ENCODE results near the gene ANO7.

ANO7 gene

DNA sequence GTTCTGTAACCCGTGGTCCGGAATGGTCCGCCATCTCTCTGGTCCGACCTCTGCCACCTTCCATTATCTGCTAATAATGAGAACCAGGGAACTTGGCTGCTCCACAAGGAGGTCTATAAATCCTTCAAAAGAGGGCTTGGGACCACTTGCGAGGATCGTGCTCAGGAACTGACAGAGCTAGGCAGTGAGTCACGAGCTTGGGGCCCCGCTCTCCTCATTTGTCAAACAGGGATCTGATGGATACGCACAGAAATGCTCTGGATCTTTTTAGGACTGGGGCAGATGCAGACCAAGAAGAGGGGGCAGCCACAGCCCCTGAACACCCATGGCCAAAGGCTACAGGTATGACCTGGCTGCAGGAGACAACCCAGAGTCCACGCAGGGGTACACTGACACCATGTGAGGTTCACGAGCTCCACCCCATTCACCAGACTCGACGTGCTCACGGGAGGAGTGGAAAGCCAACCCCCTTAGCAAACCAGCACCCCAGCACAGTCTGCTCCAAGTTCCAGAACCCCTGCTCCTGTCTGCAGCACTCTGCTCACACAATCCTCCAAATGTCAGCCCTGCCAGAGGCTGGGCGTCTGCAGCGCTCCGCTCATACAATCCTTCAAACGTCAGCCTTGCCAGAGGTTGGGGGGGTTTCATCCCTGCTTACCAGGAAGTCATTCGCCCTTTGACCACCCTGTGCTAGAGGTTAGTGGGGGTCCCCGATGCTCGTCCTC is 45.8 kb downstream of the ANO7 start:
- H3K9ac ChIP-seq (ENCODE audit: insufficient read length): no peak overlapping the region
- H3K36me3 ChIP-seq (ENCODE audit: insufficient read depth, low read length): peaks cover 90% of the 10 kb centered on the region
- no peak for DNase-seq (ENCODE audit: low read depth, low spot score)
- no peak overlapping the region for H3K27ac ChIP-seq
- TF ChIP-seq FOXP2 (optimal IDR thresholded peaks at IDR 0.05; ENCODE audit: control extremely low read depth, extremely low read length, insufficient read depth): no peak
- no peak for TF ChIP-seq POLR2AphosphoS5 (IDR thresholded peaks at IDR 0.05; ENCODE audit: borderline replicate concordance, low read depth, low read length)
- no peak for TF ChIP-seq EZH2 (IDR thresholded peaks at IDR 0.05)
- H3K4me3 ChIP-seq: no peak overlapping the region
- no peaks in the 10 kb centered on the region for H3K9me3 ChIP-seq (ENCODE audit: low read depth, low read length)

DNA sequence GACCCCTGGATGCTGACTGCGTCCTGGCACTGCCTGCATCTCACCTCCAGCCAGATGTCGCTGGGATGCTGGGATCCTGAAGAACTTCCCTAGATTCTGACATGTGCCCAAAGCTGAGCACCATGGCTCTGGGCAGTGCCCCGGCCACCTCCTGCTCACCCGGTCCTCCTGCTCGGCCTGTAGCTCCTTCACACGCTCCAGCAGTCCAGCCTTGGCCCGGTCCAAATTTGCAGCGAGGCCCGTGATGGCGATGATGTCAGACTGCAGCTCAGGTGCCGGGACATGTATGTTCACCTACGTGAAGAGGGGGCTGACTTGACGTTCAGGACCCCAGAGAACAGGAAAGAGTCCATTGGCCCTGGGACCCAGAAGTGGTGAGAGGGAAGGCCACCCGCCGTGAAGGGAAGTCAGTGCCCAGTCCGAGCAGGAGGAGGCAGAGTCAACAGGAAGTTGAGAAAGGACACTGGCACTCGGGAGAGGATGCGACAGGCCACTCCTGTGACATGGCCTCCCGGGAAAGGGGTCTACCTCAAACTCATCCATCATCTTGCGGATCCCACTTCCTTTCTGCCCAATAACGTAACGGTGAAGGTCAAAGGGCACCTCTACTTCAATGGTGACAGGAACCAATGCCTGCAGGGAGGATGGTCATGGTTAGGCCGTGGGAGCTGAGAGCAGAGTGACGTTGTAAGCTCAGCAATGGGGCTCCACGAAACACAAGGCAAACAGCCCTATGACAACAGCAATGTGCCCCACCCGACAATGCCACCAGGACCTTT is 46.7 kb downstream of the ANO7 start:
- TF ChIP-seq EZH2 (IDR thresholded peaks at IDR 0.05) (no peak), POLR2AphosphoS5 (IDR thresholded peaks at IDR 0.05; ENCODE audit: borderline replicate concordance, low read depth, low read length) (no peak), FOXP2 (optimal IDR thresholded peaks at IDR 0.05; ENCODE audit: control extremely low read depth, extremely low read length, insufficient read depth) (no peak)
- H3K36me3 ChIP-seq (ENCODE audit: insufficient read depth, low read length): peaks cover 93% of the 10 kb centered on the region

DNA sequence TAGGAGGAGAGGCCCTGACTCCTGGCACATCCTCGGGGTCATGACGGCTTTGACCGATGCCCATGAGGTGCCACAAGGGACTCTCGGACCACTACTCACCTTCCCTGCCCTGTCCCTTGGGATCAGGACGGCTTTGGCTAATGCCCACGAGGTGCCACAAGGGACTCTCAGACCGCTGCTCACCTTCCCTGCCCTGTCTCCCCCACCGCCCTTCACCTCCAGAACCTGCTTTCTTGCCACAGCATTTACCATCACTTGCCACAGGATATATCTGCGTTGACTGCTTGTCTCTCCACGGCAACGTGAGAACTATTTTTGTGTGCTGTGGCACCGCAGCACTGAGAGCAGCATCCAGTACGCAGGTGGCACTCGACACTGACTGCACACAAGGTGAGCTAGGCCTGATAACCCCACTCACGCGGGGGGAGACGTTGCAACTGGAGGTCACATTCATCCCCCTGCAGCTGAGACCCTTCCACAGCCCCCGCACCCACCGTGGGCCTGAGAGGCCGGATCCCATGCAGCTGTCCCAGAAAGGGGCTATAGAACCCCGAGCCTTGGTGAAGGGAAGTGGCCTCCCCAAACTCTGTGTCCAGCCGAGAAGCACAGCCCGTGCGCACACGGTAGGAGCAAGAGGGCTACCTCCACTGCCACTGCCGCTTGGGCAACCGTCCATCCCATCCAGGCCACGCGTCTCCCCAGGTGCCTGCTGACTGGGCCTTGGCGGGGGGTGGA is 47.5 kb downstream of the ANO7 start:
- no peak overlapping the region for H3K27ac ChIP-seq
- TF ChIP-seq POLR2AphosphoS5 (IDR thresholded peaks at IDR 0.05; ENCODE audit: borderline replicate concordance, low read depth, low read length): no peak
- no peak for TF ChIP-seq EZH2 (IDR thresholded peaks at IDR 0.05)
- no peak for TF ChIP-seq FOXP2 (optimal IDR thresholded peaks at IDR 0.05; ENCODE audit: control extremely low read depth, extremely low read length, insufficient read depth)
- no peaks in the 10 kb centered on the region for H3K9me3 ChIP-seq (ENCODE audit: low read depth, low read length)
- H3K4me3 ChIP-seq: no peak overlapping the region
- peaks cover 94% of the 10 kb centered on the region for H3K36me3 ChIP-seq (ENCODE audit: insufficient read depth, low read length)
- no peak overlapping the region for H3K9ac ChIP-seq (ENCODE audit: insufficient read length)
- no peak for DNase-seq (ENCODE audit: low read depth, low spot score)

More for the DNA sequence above, 46.7 kb downstream of the ANO7 start:
- H3K4me3 ChIP-seq: no peak overlapping the region
- DNase-seq (ENCODE audit: low read depth, low spot score): no peak
- H3K27ac ChIP-seq: no peak overlapping the region
- H3K9ac ChIP-seq (ENCODE audit: insufficient read length): no peak overlapping the region
- H3K9me3 ChIP-seq (ENCODE audit: low read depth, low read length): no peaks in the 10 kb centered on the region

DNA sequence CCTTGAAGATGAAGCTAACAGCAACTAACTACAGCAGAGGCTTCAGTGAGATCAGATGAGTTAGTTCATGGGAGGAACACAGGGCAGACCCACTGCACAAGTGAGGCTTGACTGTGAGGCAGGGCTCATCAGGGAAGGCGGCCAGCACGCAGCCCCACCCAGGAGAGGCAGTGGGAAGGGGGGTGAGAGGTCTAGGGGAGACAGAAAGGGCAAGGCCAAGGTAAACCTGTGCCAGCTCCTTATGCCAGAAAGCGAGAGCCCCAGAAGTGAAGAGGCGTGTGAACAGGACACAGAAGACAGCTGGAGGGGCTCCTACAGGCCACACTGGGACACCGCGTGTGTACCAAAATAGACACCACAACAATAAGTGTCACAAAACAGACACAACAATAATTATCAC is 48.6 kb downstream of the ANO7 start:
- H3K27ac ChIP-seq: no peak overlapping the region
- H3K36me3 ChIP-seq (ENCODE audit: insufficient read depth, low read length): peaks cover 95% of the 10 kb centered on the region
- TF ChIP-seq FOXP2 (optimal IDR thresholded peaks at IDR 0.05; ENCODE audit: control extremely low read depth, extremely low read length, insufficient read depth) (no peak), POLR2AphosphoS5 (IDR thresholded peaks at IDR 0.05; ENCODE audit: borderline replicate concordance, low read depth, low read length) (no peak), EZH2 (IDR thresholded peaks at IDR 0.05) (no peak)
- no peak for DNase-seq (ENCODE audit: low read depth, low spot score)
- H3K9me3 ChIP-seq (ENCODE audit: low read depth, low read length): no peaks in the 10 kb centered on the region
- no peak overlapping the region for H3K9ac ChIP-seq (ENCODE audit: insufficient read length)
- no peak overlapping the region for H3K4me3 ChIP-seq

DNA sequence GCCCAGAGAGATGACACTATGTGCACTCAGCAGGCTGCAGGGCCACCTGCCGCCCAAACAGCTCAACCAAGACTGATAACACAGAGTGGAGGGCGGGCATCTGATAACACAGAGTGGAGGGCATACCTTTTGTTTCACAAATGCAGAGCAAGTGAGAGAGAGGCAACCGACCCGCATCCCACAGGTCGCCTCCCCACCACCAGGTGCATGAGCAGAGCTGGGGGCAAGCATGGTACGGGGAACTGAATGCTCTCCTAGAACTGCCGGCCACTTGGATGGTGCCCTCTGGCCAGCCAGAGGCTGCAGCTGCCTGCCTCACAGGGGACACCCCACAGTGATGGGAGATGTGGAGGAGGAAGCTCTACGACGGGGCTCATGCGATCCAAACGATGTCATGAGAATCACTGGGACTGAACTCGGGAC is 49.5 kb downstream of the ANO7 start:
- Histone ChIP-seq H3K36me3 (ENCODE audit: insufficient read depth, low read length) (peaks cover 98% of the 10 kb centered on the region), H3K4me3 (no peak overlapping the region), H3K9me3 (ENCODE audit: low read depth, low read length) (no peaks in the 10 kb centered on the region), H3K27ac (no peak overlapping the region), H3K9ac (ENCODE audit: insufficient read length) (no peak overlapping the region)
- DNase-seq (ENCODE audit: low read depth, low spot score): no peak
- TF ChIP-seq EZH2 (IDR thresholded peaks at IDR 0.05) (no peak), FOXP2 (optimal IDR thresholded peaks at IDR 0.05; ENCODE audit: control extremely low read depth, extremely low read length, insufficient read depth) (no peak), POLR2AphosphoS5 (IDR thresholded peaks at IDR 0.05; ENCODE audit: borderline replicate concordance, low read depth, low read length) (no peak)

DNA sequence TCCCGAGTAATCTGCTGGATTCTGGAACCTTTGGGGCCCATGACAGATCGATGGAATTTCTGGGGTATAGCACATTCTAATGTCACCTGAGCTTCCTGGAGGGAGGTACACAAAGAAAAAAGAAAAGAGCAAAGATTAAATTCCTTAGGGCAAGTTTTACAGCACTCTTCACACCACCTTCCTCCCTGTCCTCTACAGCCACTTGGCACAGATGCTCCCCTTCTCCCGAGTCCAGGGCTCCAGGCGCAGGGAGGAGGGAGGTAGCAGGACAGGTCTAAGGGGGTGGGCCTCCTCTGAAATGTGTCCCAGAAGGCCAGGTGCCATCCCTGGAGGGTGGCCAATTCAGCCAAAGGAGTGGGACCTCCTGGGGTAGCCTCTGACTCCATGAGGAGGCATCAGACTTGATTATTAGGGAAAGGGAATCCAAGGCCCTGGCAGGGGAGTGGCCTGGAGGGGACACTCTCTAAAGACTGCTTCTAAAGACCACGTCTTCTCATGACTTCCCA is 50.3 kb downstream of the ANO7 start:
- DNase-seq (ENCODE audit: low read depth, low spot score): no peak
- Histone ChIP-seq H3K27ac (no peak overlapping the region), H3K4me3 (no peak overlapping the region), H3K9me3 (ENCODE audit: low read depth, low read length) (no peaks in the 10 kb centered on the region), H3K9ac (ENCODE audit: insufficient read length) (no peak overlapping the region), H3K36me3 (ENCODE audit: insufficient read depth, low read length) (peaks cover 98% of the 10 kb centered on the region)
- TF ChIP-seq POLR2AphosphoS5 (IDR thresholded peaks at IDR 0.05; ENCODE audit: borderline replicate concordance, low read depth, low read length) (no peak), FOXP2 (optimal IDR thresholded peaks at IDR 0.05; ENCODE audit: control extremely low read depth, extremely low read length, insufficient read depth) (no peak), EZH2 (IDR thresholded peaks at IDR 0.05) (no peak)

DNA sequence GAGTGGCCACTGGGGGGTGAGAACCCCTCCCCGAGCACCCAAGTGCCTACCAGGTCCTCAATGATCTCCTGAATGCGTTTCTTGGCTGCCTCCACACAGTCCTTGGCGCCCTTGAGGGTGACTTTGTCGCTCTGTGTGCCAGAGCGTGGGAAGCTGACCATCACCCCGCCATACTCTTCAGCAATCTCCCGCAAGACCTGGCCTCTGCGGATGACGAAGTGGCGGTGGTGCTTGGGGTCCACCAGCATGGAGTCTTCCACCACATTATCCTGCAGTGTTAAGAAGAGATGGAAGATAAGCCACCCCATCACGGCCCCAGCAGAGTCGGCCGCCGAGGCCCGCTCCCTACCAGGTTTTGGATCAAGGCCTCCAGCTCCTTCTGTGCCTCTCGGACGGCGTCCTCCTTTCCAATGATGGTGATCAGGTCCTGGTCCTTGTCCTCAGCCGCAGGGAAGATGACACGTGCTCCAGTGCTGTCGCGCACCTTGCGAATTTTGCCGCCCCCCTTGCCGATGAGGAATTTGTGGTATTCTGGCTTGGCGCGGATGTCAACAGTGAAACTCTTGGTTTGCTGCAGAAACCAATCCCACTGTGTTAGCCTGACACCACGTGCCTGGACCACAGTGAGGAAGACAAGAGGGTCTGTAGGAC is 51.2 kb downstream of the ANO7 start:
- no peak overlapping the region for H3K4me3 ChIP-seq
- TF ChIP-seq FOXP2 (optimal IDR thresholded peaks at IDR 0.05; ENCODE audit: control extremely low read depth, extremely low read length, insufficient read depth): no peak
- TF ChIP-seq POLR2AphosphoS5 (IDR thresholded peaks at IDR 0.05; ENCODE audit: borderline replicate concordance, low read depth, low read length): no peak
- TF ChIP-seq EZH2 (IDR thresholded peaks at IDR 0.05): no peak
- H3K9ac ChIP-seq (ENCODE audit: insufficient read length): no peak overlapping the region
- H3K9me3 ChIP-seq (ENCODE audit: low read depth, low read length): no peaks in the 10 kb centered on the region
- H3K36me3 ChIP-seq (ENCODE audit: insufficient read depth, low read length): peaks cover 96% of the 10 kb centered on the region
- no peak for DNase-seq (ENCODE audit: low read depth, low spot score)
- no peak overlapping the region for H3K27ac ChIP-seq

Measured in SK-N-MC (cell line).